Ishikawa (cell line): ENCODE measurements around the gene DCLRE1B.

Experiments used
- CEBPB ChIP-seq: IDR thresholded peaks from 2 replicates; pipeline ENCODE4 v1.6.1; 2012
- EP300 ChIP-seq: IDR thresholded peaks from 2 replicates; pipeline ENCODE4 v1.6.1; 2012; ENCODE audit warnings: borderline replicate concordance
- FOXM1 ChIP-seq: IDR thresholded peaks from 2 replicates; pipeline ENCODE4 v1.6.1; 2012; ENCODE audit warnings: low read depth, borderline replicate concordance
- MAX ChIP-seq: IDR thresholded peaks from 2 replicates; pipeline ENCODE4 v1.6.1; 2012
- NFIC ChIP-seq: IDR thresholded peaks from 2 replicates; pipeline ENCODE4 v1.6.1; 2012
- RAD21 ChIP-seq: IDR thresholded peaks from 2 replicates; pipeline ENCODE4 v1.6.1; 2012; ENCODE audit warnings: low read depth
- REST ChIP-seq: IDR thresholded peaks from 2 replicates; pipeline ENCODE4 v1.6.1; 2012; ENCODE audit warnings: low read depth, mild to moderate bottlenecking
- TAF1 ChIP-seq: IDR thresholded peaks from 2 replicates; pipeline ENCODE4 v1.6.1; 2012; ENCODE audit warnings: low read depth, mild to moderate bottlenecking
- TCF12 ChIP-seq: IDR thresholded peaks from 2 replicates; pipeline ENCODE4 v1.6.1; 2012; ENCODE audit warnings: low read depth
- TEAD4 ChIP-seq: IDR thresholded peaks from 2 replicates; pipeline ENCODE4 v1.6.1; 2012
- USF1 ChIP-seq: IDR thresholded peaks from 2 replicates; pipeline ENCODE4 v1.6.1; 2012
- YY1 ChIP-seq: IDR thresholded peaks from 2 replicates; pipeline ENCODE4 v1.6.1; 2012; ENCODE audit warnings: low read depth
- ZBTB7A ChIP-seq: IDR thresholded peaks from 2 replicates; pipeline ENCODE4 v1.6.1; 2012; ENCODE audit warnings: low read depth

- TF ChIP-seq MAX: no peak
- no peak for TF ChIP-seq YY1
- no peak for TF ChIP-seq RAD21
- TF ChIP-seq ZBTB7A: no peak
- no peak for TF ChIP-seq REST
- TF ChIP-seq FOXM1: no peak
- no peak for TF ChIP-seq NFIC
- TF ChIP-seq TAF1: no peak
- TF ChIP-seq EP300: no peak
- no peak for TF ChIP-seq TEAD4
- no peak for TF ChIP-seq CEBPB
- TF ChIP-seq USF1: no peak
- TF ChIP-seq TCF12: no peak
These were observed 48.7 kb upstream of the DCLRE1B start for GRCh38 chr1:113856401-113856790.
